ENCODE measurements around the gene ATP13A2.
"Not testable (repeated sequence)": the region's sequence is repeated elsewhere in the genome, so short reads cannot be mapped to it uniquely, and the experiment has no call there.

The ATP13A2 gene

DNA sequence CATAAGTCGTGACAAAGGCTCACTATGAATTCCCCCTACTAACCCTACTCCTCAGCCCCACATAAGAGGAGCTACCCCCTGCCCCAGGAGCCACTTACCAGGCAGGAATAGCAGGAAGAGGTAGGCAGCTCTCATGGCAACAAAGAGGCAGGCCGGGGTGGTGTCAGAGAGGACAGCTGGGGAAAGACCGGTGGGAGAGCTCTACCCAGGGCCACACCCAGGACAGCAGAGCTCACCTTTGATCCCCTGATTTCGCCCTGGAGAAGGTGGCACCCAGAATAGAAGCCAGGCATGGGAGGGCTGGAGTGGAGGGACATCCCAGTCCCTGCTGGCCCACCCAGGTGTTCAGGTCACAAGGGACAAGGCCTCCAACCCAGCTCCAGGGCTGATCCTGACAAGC lies 33.6 kb downstream of the ATP13A2 start:
- DNase-seq, result no peak

DNA sequence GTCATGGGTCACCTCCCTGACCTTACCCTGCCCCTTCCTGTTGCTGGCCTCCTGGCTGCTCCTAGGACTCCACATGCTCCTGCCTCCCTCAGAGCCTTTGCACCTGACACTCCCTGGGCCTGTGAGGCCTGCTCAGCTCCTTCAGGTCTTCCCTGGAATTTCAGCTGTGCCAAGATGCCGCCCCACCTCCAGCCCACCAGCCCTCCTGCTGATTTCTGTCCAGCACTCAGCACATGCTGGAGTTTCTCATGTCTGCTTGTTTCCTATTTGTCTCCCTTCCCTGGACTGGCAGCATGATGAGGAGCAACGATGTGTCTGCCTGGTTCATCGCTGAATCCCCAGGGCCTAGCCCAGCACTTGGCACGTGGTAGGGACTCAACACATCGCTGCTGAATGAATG lies 34.4 kb downstream of the ATP13A2 start:
- DNase-seq, result no peak

DNA sequence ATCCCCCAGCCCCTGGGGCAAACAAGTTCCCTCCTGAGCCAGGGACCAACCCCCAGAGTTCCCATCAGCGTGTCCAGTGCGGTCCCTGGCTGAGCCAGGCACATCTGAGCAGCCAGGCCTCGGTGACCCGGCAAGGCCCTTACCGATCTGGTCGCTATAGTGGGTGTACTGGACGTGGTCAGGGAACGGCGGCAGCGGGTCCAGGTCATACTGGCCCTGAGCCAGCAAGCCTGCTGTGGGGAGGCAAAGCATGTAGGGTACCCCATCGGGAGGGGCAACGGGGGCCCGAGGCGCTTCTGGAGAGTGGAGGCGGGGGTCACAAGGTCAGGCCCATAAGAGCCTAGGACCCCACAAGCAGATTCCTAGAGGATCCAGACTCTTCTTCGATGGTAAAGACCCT lies 34.8 kb downstream of the ATP13A2 start:
- no peak for DNase-seq

DNA sequence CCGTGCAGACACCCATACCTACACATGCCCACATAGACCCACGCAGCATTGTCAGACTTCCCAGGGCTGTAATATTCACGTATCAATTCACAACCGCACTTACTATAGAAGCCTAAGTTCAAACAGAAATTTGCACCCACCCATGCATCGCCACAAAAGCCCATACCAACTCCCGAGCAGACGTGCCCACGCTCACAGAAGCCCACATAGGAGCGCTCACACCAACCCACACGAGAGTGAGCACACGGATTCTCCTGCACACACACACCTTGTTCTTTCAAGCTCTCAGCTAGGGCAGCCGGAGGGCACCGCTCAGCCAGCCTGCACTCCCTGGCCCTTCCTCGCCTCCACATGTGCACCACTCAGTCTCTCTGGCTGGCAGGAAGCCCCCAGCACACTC lies 35.9 kb downstream of the ATP13A2 start:
- no peak for DNase-seq

DNA sequence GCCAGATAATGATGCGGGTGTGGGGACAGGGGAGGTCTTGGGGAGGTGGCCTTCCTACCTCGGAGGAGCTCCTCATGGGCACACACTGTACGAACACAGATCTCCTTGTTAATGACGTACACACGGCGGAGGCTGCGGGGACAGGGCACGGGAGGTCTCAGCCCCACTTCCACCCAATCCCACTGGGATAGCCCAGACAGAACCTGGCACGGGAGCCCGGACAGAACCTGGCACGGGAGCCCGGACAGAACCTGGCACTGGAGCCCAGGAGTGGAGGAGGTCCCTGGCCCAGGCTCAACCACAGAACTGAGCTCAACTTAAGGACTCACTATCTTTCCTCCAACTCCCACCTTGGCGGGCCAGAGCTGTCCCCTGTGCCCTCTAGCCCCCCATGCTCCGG lies 36.5 kb downstream of the ATP13A2 start:
- no peak for DNase-seq

DNA sequence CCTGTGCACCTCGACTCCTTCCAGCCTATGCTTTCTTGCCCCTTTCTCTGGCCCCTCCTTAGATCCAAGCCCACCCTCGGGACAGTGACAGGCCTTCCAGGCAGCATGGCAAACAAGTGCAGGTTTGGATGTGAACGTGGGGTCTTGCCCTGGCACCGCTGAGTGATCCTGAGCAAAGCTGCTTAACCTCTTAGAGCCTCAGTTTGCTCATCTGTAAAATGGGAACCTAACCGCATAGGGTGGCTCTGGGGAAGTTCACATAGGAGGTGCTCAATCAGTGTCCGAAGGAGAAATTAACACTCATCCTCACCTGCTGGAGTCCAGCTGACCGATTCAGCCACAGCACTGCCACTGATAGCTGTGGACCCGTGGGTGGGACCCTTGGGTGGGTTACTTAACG lies 38.5 kb downstream of the ATP13A2 start:
- DNase-seq, result no peak

DNA sequence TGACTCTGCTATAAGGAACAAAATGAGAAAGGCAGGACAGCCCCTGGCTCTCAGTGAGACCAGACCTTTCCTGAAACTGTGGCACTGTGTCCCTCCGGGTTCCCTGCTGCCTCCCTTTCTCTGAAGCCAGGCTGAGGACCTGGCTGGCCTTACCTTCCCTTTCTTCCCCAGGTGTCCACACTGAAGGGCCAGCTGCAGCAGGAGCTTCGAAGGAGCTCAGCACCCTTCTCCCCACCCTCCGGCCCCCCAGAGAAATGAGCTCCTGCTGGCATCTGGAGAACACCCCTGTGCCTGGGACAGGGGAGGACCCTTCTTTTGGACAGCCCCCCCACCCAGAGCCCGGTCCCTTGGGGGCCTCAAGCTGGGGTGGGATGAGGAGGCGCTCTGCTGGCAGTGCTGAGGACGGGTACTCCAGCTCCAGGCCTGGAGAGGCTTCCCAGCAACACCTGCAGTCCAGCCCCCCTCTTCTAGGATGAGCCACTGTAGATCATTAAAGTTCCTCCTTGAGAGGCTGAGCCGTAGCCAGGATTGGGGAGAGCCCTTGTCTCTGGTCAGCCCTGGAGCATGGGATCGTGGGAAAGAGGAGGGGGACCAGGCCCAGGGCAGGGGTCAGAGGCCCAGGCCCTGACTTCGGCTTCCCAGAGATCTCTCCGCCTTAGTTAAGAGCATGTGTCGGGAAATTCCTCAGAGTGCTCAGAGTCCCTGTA lies 39.4 kb downstream of the ATP13A2 start:
- DNase-seq, result no peak

DNA sequence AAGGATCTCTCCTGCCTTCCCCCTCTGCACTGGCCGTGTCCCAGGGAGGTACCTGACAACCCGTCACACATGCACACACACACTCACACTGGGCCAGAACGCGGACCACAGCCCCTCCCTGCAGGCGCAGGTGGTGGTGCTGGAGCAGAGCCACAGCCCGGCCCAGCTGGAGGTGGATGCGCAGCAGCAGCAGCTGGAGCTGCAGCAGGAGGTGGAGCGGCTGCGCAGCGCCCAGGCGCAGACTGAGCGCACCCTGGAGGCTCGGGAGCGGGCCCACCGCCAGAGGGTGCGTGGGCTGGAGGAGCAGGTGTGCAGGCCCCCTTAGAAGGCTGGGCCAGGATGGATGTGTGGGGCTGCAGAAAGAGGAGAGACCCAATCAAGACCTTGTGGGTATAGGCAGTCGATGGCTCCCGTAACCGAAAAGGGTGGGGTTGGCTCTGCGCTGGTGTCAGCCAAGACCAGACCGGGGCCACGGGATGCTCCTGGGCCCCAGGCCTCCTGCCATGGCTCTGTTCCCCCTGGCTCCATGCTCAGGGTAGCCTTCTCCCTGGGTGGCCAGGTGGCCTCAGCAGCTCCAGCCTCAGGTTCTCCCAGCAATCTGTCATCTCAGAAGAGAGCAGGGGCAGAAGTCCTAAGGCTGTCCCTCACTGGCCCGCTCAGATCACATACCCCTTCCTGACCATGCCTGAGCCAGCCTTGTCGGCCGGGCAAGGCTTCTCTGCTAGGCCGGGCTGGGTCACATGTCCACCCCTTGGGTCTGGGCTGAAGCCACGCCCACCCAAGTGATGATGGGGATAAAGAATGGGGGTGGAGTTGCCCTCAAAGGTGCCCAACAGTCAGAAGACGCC lies 40.2 kb downstream of the ATP13A2 start:
- DNase-seq, result no peak

DNA sequence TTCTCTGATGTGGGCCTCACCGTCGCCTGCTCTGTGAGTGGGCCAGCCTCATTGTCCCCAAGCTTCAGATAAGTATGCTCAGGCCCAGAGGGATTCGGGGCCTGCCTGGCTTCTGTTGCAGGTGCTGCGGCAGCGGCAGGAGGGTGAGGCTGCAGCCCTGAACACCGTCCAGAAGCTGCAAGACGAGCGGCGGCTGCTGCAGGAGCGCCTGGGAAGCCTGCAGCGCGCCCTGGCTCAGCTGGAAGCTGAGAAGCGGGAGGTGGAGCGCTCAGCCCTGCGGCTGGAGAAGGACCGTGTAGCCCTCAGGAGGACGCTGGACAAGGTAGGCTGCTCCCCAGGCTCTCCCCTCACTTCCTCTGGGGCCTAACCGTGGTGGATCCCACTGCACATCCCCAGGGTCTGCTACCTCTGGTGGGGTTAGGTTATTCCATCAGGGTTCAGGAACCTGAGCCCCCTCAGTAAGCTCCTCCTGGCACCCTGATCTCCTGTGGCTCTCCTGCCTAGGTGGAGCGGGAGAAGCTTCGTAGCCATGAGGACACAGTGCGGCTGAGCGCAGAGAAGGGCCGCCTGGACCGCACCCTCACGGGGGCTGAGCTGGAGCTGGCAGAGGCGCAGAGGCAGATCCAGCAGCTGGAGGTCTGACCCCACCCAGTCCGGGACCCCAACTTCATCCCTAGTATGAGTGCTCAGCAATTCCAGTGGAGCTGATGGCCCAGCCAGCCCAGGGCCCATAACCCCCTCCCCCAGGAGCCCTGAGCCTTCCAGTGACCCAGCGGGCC lies 41.4 kb downstream of the ATP13A2 start:
- no peak for DNase-seq

DNA sequence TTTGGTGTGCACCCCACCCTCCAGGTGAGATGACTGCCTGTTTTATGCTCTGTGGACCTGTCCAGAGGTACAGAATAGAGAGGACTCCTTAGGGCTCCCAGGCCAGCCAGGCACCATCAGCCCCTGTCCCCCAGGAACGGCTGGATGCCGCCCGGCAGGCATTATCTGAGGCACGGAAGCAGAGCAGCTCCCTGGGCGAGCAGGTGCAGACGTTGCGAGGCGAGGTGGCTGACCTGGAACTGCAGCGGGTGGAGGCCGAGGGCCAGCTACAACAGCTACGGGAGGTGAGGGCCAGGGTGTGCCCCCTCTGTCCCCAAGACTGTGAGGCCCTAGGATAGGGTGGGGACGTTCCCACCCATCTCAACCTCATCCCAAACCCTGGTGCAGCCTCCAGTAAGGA lies 42.1 kb downstream of the ATP13A2 start:
- no peak for DNase-seq

DNA sequence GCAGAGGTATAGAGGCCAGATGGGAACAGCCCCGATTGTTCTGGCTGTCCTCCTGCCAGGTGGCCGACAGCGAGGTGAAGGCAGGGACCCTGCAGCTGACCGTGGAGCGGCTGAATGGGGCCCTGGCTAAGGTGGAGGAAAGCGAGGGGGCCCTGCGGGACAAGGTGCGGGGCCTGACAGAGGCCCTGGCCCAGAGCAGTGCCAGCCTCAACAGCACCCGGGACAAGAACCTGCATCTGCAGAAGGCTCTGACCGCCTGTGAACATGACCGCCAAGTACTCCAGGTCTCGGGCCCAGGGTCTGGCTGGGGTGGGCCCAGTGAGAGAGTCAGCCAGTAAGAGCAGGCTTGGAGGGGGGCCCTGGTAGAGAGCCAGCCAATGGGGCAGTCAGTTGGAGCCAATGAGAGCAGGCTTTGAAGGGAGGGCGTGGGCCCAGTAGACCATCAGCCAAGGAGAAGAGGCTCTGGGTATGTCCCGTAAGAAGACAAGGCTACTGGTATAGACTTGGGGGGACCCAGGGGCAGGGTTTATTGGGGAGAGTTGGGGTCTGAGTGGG lies 42.6 kb downstream of the ATP13A2 start:
- DNase-seq, result no peak

DNA sequence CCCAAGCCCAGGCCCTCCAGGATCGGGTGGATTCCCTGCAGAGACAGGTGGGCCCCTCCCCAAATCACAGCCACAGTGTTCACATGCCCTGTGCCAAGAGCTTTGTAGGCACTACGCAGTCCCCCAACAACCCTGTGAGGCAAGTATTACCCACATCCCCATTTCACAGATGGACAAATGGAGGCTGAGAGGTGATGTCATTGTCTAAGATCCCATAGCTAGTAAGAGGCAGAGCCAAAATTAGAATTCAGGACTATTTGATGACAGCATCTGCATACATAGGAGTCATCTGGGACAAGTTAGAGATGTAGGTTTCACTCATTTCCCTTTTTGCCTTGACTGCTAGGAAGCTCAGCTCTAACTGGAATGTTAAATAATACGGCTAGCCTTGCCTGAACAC lies 43.4 kb downstream of the ATP13A2 start:
- DNase-seq, result no peak

DNA sequence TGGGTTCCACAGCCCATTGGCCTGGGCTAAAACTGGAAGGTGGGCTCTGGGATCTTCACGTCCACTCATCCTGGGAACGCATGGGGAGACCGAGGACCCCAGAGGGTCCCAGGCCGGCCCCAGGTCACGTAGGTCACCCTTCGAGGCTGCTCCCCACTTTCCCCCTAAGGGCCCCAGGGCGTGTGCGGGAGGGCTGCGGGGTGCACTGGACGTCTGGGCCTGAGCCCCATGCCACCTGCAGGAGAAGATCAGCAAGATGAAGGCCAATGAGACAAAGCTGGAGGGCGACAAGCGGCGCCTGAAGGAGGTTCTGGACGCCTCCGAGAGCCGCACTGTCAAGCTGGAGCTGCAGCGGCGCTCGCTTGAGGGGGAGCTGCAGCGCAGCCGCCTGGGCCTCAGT lies 43.8 kb downstream of the ATP13A2 start:
- DNase-seq, result no peak

DNA sequence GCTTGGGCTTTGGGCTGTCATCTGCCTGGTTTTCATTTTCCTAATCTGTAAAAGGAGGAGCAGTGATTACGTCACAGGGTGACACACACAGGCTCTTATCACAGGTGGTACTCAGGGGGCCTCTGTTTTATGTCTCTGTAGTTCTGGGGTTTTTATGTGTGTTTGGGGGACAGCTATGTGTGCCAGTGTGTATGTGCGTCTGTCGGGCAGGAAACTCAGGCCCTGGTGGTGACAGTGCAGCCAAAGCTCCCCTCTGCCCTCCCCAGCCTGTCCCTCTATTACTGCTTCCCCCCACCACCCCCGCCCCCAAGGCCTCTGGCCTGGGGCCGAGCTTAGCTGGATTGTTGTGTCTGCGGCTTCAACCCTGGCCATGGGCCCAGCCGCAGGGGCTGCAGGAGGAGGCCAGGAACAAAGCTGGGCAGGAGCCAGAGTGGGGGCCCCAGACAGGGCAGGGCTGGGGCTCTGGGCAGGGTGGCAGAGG lies 44.6 kb downstream of the ATP13A2 start:
- no peak for DNase-seq

DNA sequence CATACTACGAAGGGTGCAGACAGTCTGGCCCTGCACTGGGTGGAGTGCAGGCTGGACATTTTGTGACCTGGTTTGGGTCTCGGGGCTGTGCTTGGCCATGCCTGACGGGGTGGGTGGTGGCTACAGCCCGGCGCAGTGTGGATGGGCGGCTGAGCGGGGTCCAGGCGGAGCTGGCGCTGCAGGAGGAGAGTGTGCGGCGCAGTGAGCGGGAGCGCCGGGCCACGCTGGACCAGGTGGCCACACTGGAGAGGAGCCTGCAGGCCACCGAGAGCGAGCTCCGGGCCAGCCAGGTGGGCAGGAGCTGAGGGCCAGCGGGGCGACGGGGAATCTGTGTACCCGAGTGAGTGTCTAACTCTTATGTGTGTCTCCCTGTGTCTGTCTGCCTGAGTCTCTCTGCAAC lies 45.4 kb downstream of the ATP13A2 start:
- no peak for DNase-seq

DNA sequence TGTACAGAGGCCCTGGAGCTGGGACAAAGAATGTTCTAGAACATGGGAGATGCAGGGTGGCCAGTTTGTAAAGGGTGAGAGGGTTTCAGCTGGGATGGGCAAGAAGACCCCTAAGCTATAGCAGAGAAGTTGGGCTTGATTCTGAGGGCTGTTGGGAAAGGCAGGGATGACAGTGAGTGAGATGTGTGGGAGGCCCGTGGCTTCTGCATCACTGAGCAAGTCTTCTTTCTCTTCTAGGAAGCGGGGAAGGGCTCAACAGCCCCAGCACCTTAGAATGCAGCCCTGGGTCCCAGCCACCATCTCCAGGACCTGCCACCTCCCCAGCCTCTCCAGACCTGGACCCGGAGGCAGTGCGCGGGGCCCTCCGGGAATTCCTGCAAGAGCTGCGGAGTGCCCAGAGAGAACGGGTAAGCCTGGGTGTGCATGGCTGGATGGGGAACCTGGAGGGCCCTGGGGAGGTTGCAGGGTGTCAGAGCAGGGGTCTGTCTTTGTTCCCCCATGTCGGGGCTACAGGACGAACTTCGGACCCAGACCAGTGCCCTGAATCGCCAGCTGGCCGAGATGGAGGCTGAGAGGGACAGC lies 46.2 kb downstream of the ATP13A2 start:
- DNase-seq, result no peak

DNA sequence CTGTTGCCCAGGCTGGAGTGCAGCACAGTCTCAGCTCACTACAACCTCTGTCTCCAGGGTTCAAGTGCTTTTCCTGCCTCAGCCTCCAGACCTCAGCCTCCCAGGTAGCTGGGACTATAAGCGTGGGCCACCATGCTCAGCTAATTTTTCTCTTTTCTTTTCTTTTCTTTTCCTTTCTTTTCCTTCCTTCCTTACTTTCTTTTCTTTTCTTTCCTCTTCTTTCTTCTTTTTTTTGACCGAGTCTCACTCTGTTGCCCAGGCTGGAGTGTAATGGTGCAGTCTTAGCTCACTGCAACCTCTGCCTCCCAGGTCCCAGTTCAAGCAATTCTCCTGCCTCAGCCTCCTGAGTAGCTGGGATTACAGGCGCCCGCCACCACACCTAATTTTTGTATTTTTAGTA lies 47.6 kb downstream of the ATP13A2 start:
- not testable (repeated sequence) for DNase-seq

DNA sequence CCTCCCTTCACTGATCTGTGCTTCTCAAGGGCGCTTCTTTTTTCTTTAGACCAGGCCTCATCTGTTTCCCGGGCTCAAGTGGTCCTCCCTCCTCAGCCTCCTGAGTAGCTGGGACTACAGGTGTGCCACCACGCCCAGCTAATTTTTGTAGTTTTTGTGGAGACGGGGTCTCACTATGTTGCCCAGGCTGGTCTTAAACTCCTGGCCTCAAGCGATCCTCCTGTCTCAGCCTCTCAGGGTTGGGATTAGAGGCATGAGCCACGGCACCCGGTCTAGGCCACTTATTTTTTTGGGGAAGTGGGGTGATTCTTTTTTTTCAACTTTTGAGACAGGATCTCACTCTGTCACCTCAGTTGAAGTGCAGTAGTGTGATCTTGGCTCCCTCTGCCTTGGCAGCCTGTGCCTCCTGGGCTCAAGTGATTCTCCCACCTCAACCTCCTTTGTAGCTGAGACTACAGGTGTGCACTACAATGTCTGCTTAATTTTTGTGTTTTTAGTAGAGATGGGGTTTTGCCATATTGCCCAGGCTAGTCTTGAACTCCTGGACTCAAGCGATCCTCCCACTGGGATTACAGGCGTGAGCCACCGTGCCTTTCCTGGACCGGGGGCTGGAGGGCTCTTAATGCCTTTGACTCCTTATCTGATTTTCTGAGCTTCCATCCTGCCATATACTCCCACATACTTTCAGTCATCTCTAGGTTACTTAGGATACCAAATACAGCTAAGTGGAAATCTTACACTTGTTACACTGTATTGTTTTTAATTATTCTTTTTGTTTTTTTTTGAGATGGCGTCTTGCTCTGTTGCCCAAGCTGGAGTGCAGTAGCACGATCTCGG lies 50.2 kb downstream of the ATP13A2 start:
- no peak for DNase-seq

DNA sequence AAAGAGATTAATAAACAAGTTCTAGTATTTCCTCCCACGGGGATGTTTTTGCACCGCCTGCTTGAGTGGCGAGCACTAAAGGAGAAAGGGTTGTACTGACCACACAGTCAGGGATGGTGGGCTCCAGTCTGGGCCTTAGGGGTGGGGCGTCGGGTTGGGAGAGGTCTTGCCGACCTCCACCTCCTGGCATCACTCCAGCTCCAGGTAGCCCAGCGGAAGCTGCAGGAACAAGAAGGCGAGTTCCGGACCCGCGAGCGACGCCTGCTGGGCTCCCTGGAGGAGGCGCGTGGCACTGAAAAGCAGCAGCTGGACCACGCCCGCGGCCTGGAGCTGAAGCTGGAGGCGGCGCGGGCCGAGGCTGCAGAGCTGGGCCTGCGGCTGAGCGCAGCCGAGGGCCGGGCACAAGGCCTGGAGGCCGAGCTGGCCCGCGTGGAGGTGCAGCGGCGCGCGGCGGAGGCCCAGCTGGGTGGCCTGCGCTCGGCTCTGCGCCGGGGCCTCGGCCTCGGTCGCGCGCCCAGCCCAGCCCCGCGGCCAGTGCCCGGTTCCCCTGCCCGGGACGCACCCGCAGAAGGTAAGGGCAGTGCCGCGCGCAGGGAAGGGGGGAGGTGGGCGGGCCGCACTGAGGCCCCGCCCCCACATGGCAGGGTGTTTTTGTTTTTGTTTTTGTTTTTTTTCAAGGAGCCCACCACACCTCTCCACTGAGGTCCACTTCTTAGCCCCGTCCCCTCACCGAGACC lies 51.0 kb downstream of the ATP13A2 start:
- peak; percentile 72 to 95 for DNase-seq

DNA sequence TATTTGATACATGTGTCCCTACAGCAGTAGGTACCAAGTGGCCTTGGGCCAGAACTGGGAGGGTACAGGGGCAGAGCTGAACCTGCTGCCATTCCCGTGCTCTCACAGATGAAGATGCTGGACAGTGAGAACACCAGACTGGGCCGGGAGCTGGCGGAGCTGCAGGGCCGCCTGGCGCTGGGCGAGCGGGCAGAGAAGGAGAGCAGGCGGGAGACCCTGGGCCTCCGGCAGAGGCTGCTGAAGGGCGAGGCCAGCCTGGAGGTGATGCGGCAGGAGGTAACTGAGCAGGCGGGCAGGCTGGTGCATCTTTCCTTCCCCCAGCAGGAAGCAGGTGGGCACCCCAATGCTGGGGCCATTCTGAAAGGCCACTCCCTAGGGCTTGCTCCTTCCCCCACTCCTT lies 53.3 kb downstream of the ATP13A2 start:
- DNase-seq, result no peak

DNA sequence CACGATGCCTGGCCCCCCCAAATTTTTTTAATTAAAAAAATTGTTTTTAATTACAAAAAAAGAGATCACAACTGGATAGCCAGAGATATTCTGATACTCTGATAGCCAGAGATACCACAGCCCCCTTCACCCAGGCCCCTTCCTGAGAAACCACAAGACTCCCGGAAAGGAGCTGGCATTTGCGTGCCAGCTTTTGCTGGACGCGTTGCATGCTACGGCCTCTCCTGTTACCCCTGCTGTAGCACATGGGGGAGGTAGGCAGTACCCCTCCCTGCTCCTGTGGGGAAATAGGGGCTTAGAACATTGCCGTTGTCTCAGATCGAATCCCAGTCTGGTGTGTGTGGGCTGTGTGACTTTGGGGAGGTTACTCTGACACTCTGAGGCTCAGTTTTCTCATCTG lies 54.0 kb downstream of the ATP13A2 start:
- no peak for DNase-seq

All from NCI-H526 (cell line).